Measurements from ENCODE around the gene IP6K3. TPM values are rescaled to one million over a fixed set of nuclear protein-coding genes. Genes with fewer than 3 reads are reported as not detected.

Gene IP6K3
- polyA plus RNA-seq, 3 donors: not detected

GRCh38 chr6:33708516-33709204 is 38.0 kb downstream of the IP6K3 start:
- intact Hi-C loops (cut with micrococcal nuclease): no loop called here
- Histone ChIP-seq H3K36me3 (replicated peaks in 1 of 2; ENCODE audit: control insufficient read depth in 1 of 2, insufficient read depth in 2 of 2, low read length in 2 of 2) (peaks cover 0 to 21% of the 10 kb centered on the region in 2 donors), H3K4me2 (replicated peaks; ENCODE audit: extremely low read depth, low read length, poor library complexity, severe bottlenecking) (no peak overlapping the region), H3K9me3 (replicated peaks in 1 of 2; ENCODE audit: control insufficient read depth in 1 of 2, insufficient read depth in 1 of 2, low read length in 2 of 2) (no peaks in the 10 kb centered on the region), H3K4me1 (ENCODE audit: control insufficient read depth in 1 of 2, insufficient read depth in 2 of 2, low read length in 2 of 2) (peaks cover 13 to 16% of the 10 kb centered on the region in 2 donors), H3K4me3 (replicated peaks in 1 of 3; ENCODE audit: low read depth in 2 of 3, low read length in 3 of 3) (no peak overlapping the region), H3K79me2 (ENCODE audit: insufficient read depth, low read length) (peaks cover 5% of the 10 kb centered on the region), H4K20me1 (ENCODE audit: insufficient read depth, low read length) (no peaks in the 10 kb centered on the region), H3K9ac (ENCODE audit: insufficient read depth, low read length, poor library complexity, severe bottlenecking) (no peak overlapping the region), H3K27ac (ENCODE audit: low read depth in 1 of 2, low read length in 2 of 2) (no peak overlapping the region), H2AFZ (ENCODE audit: insufficient read depth, low read depth, low read length, poor library complexity, severe bottlenecking) (no peak overlapping the region), H3K27me3 (ENCODE audit: control insufficient read depth in 2 of 2, insufficient read depth in 2 of 2, low read length in 2 of 2) (no peaks in the 10 kb centered on the region)
- Mint-ChIP-seq H3K27me3 (ENCODE audit: low read depth in 3 of 3) (no peaks in the 10 kb centered on the region), H3K27ac (peak overlapping the region in 1 of 7 donors; percentile 12), H3K36me3 (peaks cover 10 to 24% of the 10 kb centered on the region in 2 donors), H3K4me1 (peaks cover 14% of the 10 kb centered on the region), H3K4me3 (no peak overlapping the region), H3K9me3 (no peaks in the 10 kb centered on the region)
- TF ChIP-seq CTCF (IDR thresholded peaks at IDR 0.05): no peak
- WGBS (ENCODE audit: insufficient coverage): 97% methylated on average over 8 of the region's 10 CpGs
- no peak for DNase-seq

GRCh38 chr6:33707771-33708170 is 38.9 kb downstream of the IP6K3 start:
- Histone ChIP-seq H4K20me1 (ENCODE audit: insufficient read depth, low read length) (no peaks in the 10 kb centered on the region), H3K9ac (ENCODE audit: insufficient read depth, low read length, poor library complexity, severe bottlenecking) (no peak overlapping the region), H3K4me3 (replicated peaks in 1 of 3; ENCODE audit: low read depth in 2 of 3, low read length in 3 of 3) (no peak overlapping the region), H3K9me3 (replicated peaks in 1 of 2; ENCODE audit: control insufficient read depth in 1 of 2, insufficient read depth in 1 of 2, low read length in 2 of 2) (no peaks in the 10 kb centered on the region), H3K27me3 (ENCODE audit: control insufficient read depth in 2 of 2, insufficient read depth in 2 of 2, low read length in 2 of 2) (no peaks in the 10 kb centered on the region), H2AFZ (ENCODE audit: insufficient read depth, low read depth, low read length, poor library complexity, severe bottlenecking) (no peak overlapping the region), H3K27ac (ENCODE audit: low read depth in 1 of 2, low read length in 2 of 2) (no peak overlapping the region), H3K4me2 (replicated peaks; ENCODE audit: extremely low read depth, low read length, poor library complexity, severe bottlenecking) (no peak overlapping the region), H3K36me3 (replicated peaks in 1 of 2; ENCODE audit: control insufficient read depth in 1 of 2, insufficient read depth in 2 of 2, low read length in 2 of 2) (peaks cover 0 to 21% of the 10 kb centered on the region in 2 donors), H3K4me1 (ENCODE audit: control insufficient read depth in 1 of 2, insufficient read depth in 2 of 2, low read length in 2 of 2) (peaks cover 13 to 16% of the 10 kb centered on the region in 2 donors), H3K79me2 (ENCODE audit: insufficient read depth, low read length) (peaks cover 5% of the 10 kb centered on the region)
- Mint-ChIP-seq H3K36me3 (peaks cover 10 to 27% of the 10 kb centered on the region in 2 donors), H3K4me1 (peaks cover 14% of the 10 kb centered on the region), H3K4me3 (no peak overlapping the region), H3K27me3 (ENCODE audit: low read depth in 3 of 3) (no peaks in the 10 kb centered on the region), H3K27ac (no peak overlapping the region), H3K9me3 (no peaks in the 10 kb centered on the region)
- TF ChIP-seq CTCF (IDR thresholded peaks at IDR 0.05): no peak
- no peak for DNase-seq
- no CpG with 5 or more reads among the region's 5 CpGs for WGBS (ENCODE audit: insufficient coverage)
- intact Hi-C loops (cut with micrococcal nuclease): no loop called here

Data from CD14-positive monocyte (primary cell).